Measurements from ENCODE around the gene FEN1.

Gene FEN1

DNA sequence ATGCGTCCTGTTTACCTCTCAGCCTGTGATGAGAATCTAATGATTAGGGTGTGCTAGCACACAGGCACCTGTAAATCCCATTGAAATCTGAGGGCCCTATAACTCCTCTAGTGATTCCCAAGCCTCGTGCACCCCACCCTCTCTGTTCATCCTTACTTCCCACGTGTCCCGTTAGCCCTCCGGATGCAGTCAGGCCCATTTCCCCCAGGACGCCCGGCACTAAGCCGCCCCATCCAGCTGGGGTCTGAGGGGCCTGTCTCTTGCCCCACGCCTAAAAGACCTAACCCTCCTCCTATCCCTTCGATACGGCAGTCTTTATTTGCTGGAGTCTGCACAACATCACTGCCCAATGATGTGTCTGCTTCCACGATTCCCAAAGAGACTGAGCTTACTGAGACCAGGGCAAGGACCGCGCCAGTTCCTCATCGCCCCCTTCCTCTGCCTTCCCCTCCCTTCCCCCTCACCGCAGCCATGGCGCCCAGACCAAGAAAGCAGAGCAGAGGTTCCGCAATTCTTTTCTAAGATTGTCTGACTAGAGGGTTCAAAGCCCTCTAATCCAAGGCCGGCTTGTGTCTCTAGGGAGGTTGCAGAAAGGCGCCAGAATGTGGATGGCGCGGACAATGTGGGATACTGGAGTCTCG, 34.3 kb downstream of the FEN1 start:
- peak; percentile 58 to 67 for DNase-seq

DNA sequence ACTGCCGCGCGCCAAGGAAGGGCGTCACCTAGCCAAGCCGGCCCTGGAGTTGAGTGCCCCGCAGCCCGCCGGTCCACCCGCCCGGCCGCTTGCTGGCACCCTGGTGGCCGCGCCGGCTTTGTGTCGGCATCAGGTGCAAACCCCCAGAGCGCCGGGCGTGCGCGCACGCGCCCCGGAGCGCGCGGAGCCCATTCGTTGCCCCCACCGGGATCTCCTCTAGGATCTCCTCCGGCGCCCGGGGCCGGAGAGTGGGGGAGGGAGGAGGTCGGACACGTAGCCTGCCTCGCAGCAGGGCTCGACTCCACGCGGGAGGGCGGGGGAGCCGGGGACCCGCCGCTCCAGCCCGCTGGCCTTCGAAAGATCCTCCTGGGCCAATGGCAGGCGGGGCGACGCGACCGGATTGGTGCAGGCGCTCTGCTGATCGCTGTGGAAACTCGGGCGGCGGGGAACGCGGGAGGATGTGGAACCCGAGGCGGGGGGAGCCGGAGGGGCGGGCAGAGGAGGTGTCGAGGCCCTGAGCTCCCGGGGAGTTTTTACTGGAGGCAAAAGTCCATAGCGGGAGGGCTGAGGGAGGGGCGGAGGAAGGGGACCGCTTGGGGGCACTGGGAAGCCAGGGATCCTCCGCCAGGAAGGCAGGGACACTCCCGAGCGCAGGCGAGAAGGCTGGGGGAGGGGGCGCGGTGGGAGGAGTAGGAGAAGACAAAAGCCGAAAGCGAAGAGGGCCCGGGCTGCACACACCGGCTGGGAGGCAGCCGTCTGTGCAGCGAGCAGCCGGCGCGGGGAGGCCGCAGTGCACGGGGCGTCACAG, 35.1 kb downstream of the FEN1 start, which contains the start of gene FADS2:
Gene FADS2 (plus strand): TSS at position 730 of the 808 bp plus-strand sequence. CDS start 91 bp downstream, outside the sequence.
- peak; percentile 88 to 92 for DNase-seq

DNA sequence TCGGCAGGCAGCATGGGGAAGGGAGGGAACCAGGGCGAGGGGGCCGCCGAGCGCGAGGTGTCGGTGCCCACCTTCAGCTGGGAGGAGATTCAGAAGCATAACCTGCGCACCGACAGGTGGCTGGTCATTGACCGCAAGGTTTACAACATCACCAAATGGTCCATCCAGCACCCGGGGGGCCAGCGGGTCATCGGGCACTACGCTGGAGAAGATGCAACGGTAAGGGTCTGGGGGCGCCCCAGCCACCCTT, 35.6 kb downstream of the FEN1 start:
- DNase-seq = no peak

- DNase-seq = peak; percentile 33 to 40
Measured at GRCh38 chr11:61828629-61829407, 36.1 kb downstream of the FEN1 start.

- DNase-seq = no peak
Measured at GRCh38 chr11:61829806-61830205, 37.1 kb downstream of the FEN1 start.

DNA sequence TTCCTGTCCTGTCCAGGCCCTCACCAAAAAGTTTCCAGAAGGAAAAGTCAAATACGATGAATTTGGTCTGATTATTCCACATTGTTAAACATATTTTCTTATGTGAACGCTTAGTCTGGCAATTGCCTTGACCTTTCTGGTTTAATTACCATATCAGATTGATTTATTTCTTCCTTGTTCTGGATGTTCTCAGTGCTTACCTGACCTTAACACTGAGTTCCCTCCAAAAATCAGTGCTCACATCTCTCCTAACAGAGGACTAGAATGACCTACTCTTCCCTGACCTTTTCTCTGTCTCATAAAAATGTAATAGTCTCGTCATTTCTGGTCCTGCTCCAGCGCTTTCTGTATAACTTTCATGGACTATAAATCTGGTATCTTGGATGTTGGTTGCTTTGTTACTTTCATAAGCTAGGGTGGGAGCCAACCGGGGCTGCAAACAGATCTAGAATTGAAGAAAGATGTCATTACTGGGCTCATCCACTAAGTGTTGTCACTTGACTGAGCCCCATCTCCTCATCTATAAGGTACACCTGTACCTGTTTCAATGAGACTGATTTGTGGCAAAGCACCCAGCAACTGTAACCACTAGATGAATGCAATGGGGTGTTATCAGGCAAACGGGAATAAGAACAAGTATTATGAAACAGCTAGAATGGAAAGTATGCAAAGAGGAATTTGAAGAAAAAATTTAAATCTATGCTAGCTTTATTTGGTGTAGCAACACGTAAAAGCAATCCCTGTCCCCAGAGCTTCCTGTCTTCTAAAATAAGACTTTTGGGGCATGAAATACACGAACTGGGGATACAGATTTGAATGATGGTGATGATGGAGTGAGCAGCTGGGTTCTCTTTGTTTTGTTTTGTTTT, 37.8 kb downstream of the FEN1 start:
- no peak for DNase-seq

- no peak for DNase-seq
Measured at GRCh38 chr11:61832207-61832606, 39.5 kb downstream of the FEN1 start.

GRCh38 chr11:61832754-61833153, 40.0 kb downstream of the FEN1 start:
- no peak for DNase-seq

DNA sequence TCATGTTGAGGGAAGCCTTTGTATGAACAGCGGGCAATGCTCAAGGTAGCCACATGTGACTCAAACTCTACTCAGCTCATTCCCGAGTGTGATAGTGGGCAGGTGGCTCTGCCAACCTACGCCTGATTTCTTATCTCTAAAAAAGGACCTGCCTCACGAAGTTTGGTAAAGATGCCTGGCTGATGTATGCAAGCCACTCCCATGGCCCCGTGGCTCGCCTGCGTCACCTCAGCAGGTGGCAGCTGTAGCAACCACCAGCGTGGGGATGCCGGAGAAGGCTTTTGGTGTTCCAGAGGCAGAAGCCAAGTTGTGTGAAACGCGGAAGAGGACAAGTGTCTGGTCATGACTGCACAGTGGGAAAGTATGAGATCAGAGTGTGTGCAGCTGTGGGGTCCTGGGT, 40.8 kb downstream of the FEN1 start:
- DNase-seq = no peak

DNA sequence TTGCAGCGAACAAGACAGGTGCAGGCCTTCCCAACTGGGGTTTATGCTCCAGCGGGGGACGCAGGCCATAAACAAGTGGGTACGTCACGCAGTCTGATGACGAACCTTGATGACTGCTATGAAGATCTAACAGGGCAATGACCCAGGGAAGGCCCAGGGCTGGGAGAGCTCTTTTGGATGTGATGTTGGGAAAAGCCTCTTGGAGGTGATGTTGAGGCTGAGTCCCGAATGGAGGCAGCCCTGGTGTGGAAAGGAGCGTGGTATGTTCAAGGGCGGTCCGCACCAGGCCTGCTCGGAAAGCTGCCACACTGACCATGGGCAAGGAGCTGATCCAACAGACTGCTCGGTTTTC, 41.2 kb downstream of the FEN1 start:
- DNase-seq = no peak

DNA sequence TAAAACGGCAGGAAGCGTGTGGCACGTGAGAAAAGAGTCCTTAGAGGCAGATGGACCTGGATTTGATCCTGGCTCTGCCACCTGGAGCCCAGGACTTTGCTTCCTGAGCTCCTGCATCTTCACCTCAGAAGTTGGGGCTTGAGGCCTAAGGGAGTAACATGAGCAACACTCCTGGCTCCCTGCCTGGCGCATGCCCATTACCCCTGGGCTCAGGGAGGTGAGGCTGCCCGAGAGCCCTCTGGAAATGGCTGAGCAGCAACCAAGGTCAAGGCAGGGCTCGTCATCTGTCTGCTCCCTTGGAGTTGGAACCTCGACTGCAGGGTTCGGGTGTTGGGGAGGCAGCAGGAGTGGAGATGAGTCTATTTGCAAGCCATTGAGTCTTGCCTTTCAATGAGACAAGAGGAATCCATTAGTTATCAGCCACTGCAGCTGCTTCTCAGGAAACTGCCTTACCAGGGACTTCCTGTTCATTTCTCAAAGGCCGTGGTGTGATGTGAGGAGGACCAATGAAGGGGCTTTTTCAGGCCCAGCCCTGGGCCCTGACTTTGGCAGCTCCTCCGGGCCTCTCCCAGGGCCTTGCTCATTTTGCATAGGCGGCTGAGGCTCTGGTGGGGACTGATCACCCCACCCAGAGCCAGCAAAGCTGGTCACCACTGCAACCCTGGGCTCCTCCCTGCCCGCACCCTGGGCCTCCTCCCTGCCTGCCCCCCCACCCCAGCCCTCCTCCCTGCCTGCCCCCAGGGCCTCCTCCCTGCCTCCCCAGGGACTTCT, 41.8 kb downstream of the FEN1 start:
- peak; percentile 98 for DNase-seq

DNA sequence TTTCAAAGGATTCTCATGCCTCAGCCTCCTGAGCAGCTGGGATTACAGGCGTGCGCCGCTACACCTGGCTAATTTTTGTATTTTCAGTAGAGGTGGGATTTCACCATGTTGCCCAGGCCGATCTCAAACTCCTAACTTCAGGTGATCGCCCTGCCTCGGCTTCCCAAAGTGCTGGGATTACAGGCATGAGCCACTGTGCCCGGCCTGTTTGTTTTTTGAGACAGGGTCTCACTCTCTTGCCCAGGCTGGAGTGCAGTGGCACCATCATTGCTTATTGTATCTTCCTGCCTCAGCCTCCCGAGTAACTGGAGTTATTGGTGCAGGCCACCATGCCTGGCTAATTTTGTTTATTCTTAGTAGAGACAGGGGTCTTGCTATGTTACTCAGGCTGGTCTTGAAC, 43.5 kb downstream of the FEN1 start:
- DNase-seq = no peak

DNA sequence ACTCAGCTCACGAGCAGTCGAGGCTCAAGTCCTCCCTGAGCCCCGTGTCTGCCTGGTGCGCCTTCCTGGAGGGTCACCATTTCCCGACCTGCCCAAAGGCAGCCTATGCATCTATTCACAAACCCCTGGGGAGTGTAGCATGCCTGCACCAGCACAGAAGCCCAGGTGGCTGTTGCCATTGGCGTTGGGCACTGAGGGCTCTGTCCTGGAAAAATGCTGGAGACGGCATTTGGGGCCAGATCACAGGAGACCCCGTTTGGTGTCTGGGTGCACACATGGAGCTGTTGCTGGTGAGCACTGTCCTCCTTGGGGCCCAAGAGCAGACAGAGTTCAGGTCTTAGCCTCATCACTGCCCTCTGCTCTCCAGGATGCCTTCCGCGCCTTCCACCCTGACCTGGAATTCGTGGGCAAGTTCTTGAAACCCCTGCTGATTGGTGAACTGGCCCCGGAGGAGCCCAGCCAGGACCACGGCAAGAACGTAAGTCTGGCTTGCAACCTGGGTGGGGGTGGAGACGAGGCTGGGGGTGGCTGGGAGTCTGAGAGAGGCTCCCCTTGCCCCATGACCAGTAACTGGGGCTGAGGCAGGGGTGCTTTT, 44.8 kb downstream of the FEN1 start:
- DNase-seq = no peak

DNA sequence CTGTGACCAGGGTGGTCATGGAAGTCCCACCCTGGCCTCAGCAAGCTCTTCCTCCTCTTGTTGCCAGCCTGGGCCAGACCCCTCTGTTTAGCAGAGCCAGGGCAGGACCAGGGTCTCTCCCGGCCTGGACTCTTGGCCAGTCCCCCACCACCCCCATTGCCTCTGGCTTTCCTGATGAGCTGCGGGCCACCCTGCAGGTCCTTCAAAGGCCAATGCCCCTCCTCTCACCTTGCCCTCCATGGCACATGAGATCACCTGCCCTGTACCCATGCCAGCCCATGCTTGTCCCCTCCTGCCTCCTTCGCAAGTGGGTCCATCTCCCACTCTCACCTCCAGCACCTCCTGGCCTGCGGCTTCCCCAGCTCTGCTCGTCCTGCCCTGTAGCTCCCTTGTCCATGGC, 45.8 kb downstream of the FEN1 start:
- no peak for DNase-seq

- DNase-seq = no peak
Measured at GRCh38 chr11:61838921-61839320, 46.2 kb downstream of the FEN1 start.

DNA sequence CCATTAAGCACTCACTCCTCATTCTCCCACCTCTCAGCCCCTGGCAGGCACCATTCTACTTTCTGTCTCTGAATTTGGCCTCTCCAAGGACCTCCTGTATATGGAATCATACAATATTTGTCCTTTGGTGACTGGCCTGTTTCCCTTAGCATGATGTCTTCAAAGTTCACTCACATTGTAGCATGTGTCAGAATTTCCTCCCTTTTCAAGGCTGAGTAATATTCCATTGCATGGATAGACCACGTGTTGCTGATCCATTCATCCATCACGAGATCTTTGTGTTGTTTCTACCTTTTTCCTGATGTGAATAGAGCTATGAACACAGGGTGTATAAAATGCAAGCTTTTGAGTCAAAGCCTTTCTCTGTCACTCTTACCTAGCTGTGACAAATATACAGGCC, 47.0 kb downstream of the FEN1 start:
- no peak for DNase-seq

DNA sequence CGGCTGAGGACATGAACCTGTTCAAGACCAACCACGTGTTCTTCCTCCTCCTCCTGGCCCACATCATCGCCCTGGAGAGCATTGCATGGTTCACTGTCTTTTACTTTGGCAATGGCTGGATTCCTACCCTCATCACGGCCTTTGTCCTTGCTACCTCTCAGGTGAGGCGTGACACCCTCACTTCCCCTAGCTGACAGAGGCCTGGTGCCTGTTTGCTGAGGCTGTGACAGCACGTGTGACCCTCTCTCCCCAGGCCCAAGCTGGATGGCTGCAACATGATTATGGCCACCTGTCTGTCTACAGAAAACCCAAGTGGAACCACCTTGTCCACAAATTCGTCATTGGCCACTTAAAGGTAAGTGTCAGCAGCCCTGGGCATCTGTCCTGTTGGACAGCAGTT, 47.7 kb downstream of the FEN1 start:
- DNase-seq = no peak

- DNase-seq = no peak
Measured at GRCh38 chr11:61841636-61842527, 49.2 kb downstream of the FEN1 start.

GRCh38 chr11:61842528-61842820, 49.8 kb downstream of the FEN1 start:
- no peak for DNase-seq

DNA sequence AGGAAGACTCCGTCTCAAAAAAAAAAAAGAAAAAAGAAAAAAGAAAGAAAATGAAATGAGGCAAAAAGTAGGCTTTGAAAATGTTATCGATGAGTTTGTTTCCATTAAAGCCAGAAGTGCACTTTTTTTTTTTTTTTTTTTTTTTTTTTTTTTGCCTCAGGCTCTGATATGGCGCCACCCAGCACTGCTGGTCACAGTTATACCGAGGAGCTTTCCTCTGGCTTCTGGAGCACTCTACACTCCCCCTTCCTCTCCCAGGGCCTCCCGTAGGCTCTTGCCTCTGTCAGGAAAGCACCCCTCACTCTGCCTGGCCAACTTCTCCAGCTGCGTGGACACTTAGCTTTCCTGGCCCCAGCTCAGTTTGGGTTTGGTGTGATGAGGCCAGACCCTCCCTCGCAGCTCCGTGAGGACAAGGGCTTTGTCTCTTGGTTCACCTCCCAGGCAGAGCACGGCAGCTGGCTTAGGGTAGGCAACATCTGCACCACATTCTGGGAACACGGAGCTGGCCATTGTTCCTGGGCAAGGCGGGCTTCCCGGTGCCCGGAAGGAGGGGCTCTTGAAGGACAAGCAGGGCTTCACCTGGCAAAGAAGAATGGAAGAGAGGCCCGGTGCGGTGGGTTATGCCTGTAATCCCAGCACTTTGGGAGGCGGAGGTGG, 52.3 kb downstream of the FEN1 start:
- no peak for DNase-seq

Measured in Kasumi-1 (cell line).